Activated CD4-positive, alpha-beta T cell treated with anti-CD3 and anti-CD28 coated beads for 36 hours (primary cell): ENCODE results near the gene IGFBP7. TPM values are rescaled to one million over a fixed set of nuclear protein-coding genes. Genes with fewer than 3 reads are reported as not detected.

ENCODE experiments used
- ATAC-seq: fragments of 200-7000 bp; cut with Tn5 transposase; one replicate; pipeline ENCODE4 v1.10.0; 2021; ENCODE audit warnings: mild to moderate bottlenecking, moderate library complexity
- CTCF ChIA-PET: fragments of 350-600 bp; sonication (Branson Sonifier 250); formaldehyde crosslinking; loops from one replicate; lab custom pipeline; 2021; ENCODE audit warnings: antibody characterized with exemption; lab: Charles Lee
- POLR2A ChIA-PET: fragments of 350-600 bp; sonication (Branson Sonifier 250); formaldehyde crosslinking; loops from one replicate; lab custom pipeline; 2021; ENCODE audit warnings: antibody characterized with exemption, inconsistent platforms; lab: Charles Lee
- DNase-seq: peaks from one replicate; pipeline ENCODE4 v3.0.0-alpha.2; 2020
- H3K27ac Mint-ChIP-seq: one replicate; pipeline ENCODE4 v1.8.0; 2021; ENCODE audit warnings: mixed read lengths
- H3K27me3 Mint-ChIP-seq: one replicate; pipeline ENCODE4 v1.8.0; 2021; ENCODE audit warnings: mixed read lengths
- H3K36me3 Mint-ChIP-seq: one replicate; pipeline ENCODE4 v1.8.0; 2021; ENCODE audit warnings: low read depth, mixed read lengths
- H3K4me1 Mint-ChIP-seq: one replicate; pipeline ENCODE4 v1.8.0; 2021; ENCODE audit warnings: mixed read lengths
- H3K4me3 Mint-ChIP-seq: one replicate; pipeline ENCODE4 v1.8.0; 2021; ENCODE audit warnings: mild to moderate bottlenecking, moderate library complexity, mixed read lengths
- H3K9me3 Mint-ChIP-seq: one replicate; pipeline ENCODE4 v1.8.0; 2021; ENCODE audit warnings: low read depth, mixed read lengths
- intact Hi-C, 2 experiments: fragments of 100-400 bp; cut with DNase I in 1 of 2; cut with micrococcal nuclease in 1 of 2; formaldehyde crosslinking; loops; one replicate each; pipeline versions ENCODE4 v1.14.2 to v1.15.1; 2022 to 2024; cut with DNase I, micrococcal nuclease
- total RNA-seq, 2 experiments: library from RNA; stranded (reverse); gene quantifications; one replicate each; pipeline ENCODE4 v1.2.3, GENCODE V29; 2021

The IGFBP7 gene
- total RNA-seq, 2 experiments from 2014 or later = not detected

- intact Hi-C loops = no loop called here
- ChIA-PET POLR2A (no interaction called here), CTCF (interaction anchor here (1.0 kb wide), 1 partner anchor 69 kb away, joined by 3 read pairs; no protein-coding TSS in a partner anchor)
- Mint-ChIP-seq H3K9me3 (no peaks in the 10 kb centered on the region), H3K27me3 (peaks cover 10% of the 10 kb centered on the region), H3K4me3 (no peak overlapping the region), H3K27ac (no peak overlapping the region), H3K4me1 (no peaks in the 10 kb centered on the region), H3K36me3 (no peaks in the 10 kb centered on the region)
- DNase-seq (no peak), ATAC-seq (no peak)
These were observed 16.0 kb downstream of the IGFBP7 start for GRCh38 chr4:57093845-57094831.

GRCh38 chr4:57091657-57092162 lies 18.5 kb downstream of the IGFBP7 start:
- intact Hi-C loops = no loop called here
- DNase-seq (no peak), ATAC-seq (no peak)
- Mint-ChIP-seq H3K27me3 (peaks cover 12% of the 10 kb centered on the region), H3K4me1 (no peaks in the 10 kb centered on the region), H3K9me3 (no peaks in the 10 kb centered on the region), H3K4me3 (no peak overlapping the region), H3K36me3 (no peaks in the 10 kb centered on the region), H3K27ac (no peak overlapping the region)
- ChIA-PET CTCF (no interaction called here), POLR2A (no interaction called here)

GRCh38 chr4:57090079-57090478 lies 20.1 kb downstream of the IGFBP7 start:
- ATAC-seq (no peak), DNase-seq (no peak)
- Mint-ChIP-seq H3K27ac (no peak overlapping the region), H3K4me1 (no peaks in the 10 kb centered on the region), H3K9me3 (no peaks in the 10 kb centered on the region), H3K27me3 (peaks cover 12% of the 10 kb centered on the region), H3K4me3 (no peak overlapping the region), H3K36me3 (no peaks in the 10 kb centered on the region)
- CTCF ChIA-PET = no interaction called here
- POLR2A ChIA-PET = no interaction called here
- intact Hi-C loops = no loop called here

GRCh38 chr4:57089549-57089948 lies 20.6 kb downstream of the IGFBP7 start:
- intact Hi-C loops = no loop called here
- no peaks in the 10 kb centered on the region for H3K9me3 Mint-ChIP-seq
- no peak overlapping the region for H3K27ac Mint-ChIP-seq
- H3K27me3 Mint-ChIP-seq = peaks cover 12% of the 10 kb centered on the region
- DNase-seq = no peak
- no peak overlapping the region for H3K4me3 Mint-ChIP-seq
- H3K4me1 Mint-ChIP-seq = no peaks in the 10 kb centered on the region
- ChIA-PET CTCF (interaction anchor here (0.6 kb wide), 2 partner anchors 21 to 236 kb away, joined by 3 read pairs; no protein-coding TSS in a partner anchor), POLR2A (interaction anchor here (0.5 kb wide), 1 partner anchor 10 kb away, joined by 4 read pairs; no protein-coding TSS in a partner anchor)
- no peak for ATAC-seq
- H3K36me3 Mint-ChIP-seq = no peaks in the 10 kb centered on the region

- POLR2A ChIA-PET = no interaction called here
- intact Hi-C loops = no loop called here
- Mint-ChIP-seq H3K27me3 (peaks cover 10% of the 10 kb centered on the region), H3K9me3 (no peaks in the 10 kb centered on the region), H3K36me3 (no peaks in the 10 kb centered on the region), H3K27ac (no peak overlapping the region), H3K4me3 (no peak overlapping the region), H3K4me1 (no peaks in the 10 kb centered on the region)
- CTCF ChIA-PET = no interaction called here
- DNase-seq = no peak
- no peak for ATAC-seq
These were observed 24.0 kb downstream of the IGFBP7 start for GRCh38 chr4:57086031-57086723.

GRCh38 chr4:57085278-57085677 lies 24.9 kb downstream of the IGFBP7 start:
- no peaks in the 10 kb centered on the region for H3K9me3 Mint-ChIP-seq
- POLR2A ChIA-PET = no interaction called here
- intact Hi-C loops = no loop called here

GRCh38 chr4:57084360-57084759 lies 25.8 kb downstream of the IGFBP7 start:
- peaks cover 6% of the 10 kb centered on the region for H3K27me3 Mint-ChIP-seq
- ATAC-seq (no peak), DNase-seq (no peak)
- H3K4me1 Mint-ChIP-seq = no peaks in the 10 kb centered on the region
- H3K27ac Mint-ChIP-seq = no peak overlapping the region
- ChIA-PET POLR2A (no interaction called here), CTCF (no interaction called here)
- H3K9me3 Mint-ChIP-seq = no peaks in the 10 kb centered on the region
- H3K36me3 Mint-ChIP-seq = no peaks in the 10 kb centered on the region
- H3K4me3 Mint-ChIP-seq = no peak overlapping the region
- intact Hi-C loops = no loop called here

More at GRCh38 chr4:57085278-57085677, 24.9 kb downstream of the IGFBP7 start:
- CTCF ChIA-PET = no interaction called here
- H3K36me3 Mint-ChIP-seq = no peaks in the 10 kb centered on the region
- ATAC-seq (no peak), DNase-seq (no peak)
- H3K4me3 Mint-ChIP-seq = no peak overlapping the region
- peaks cover 13% of the 10 kb centered on the region for H3K27me3 Mint-ChIP-seq
- no peak overlapping the region for H3K27ac Mint-ChIP-seq
- H3K4me1 Mint-ChIP-seq = no peaks in the 10 kb centered on the region

- intact Hi-C loops = no loop called here
- Mint-ChIP-seq H3K9me3 (no peaks in the 10 kb centered on the region), H3K36me3 (no peaks in the 10 kb centered on the region), H3K4me3 (no peak overlapping the region), H3K27me3 (peaks cover 4% of the 10 kb centered on the region), H3K27ac (no peak overlapping the region), H3K4me1 (no peaks in the 10 kb centered on the region)
- no peak for DNase-seq
- CTCF ChIA-PET = no interaction called here
- no peak for ATAC-seq
- POLR2A ChIA-PET = no interaction called here
These were observed 27.1 kb downstream of the IGFBP7 start for GRCh38 chr4:57083090-57083489.

GRCh38 chr4:57081651-57082621 lies 28.2 kb downstream of the IGFBP7 start:
- CTCF ChIA-PET = no interaction called here
- intact Hi-C loops = no loop called here

GRCh38 chr4:57080781-57081650 lies 29.2 kb downstream of the IGFBP7 start:
- Mint-ChIP-seq H3K9me3 (no peaks in the 10 kb centered on the region), H3K4me3 (no peak overlapping the region), H3K4me1 (no peaks in the 10 kb centered on the region), H3K27me3 (peaks cover 9% of the 10 kb centered on the region), H3K27ac (no peak overlapping the region), H3K36me3 (no peaks in the 10 kb centered on the region)
- intact Hi-C loops = no loop called here
- CTCF ChIA-PET = interaction anchor here (0.7 kb wide), 2 partner anchors 9 to 1355 kb away, joined by 3 read pairs; no protein-coding TSS in a partner anchor
- no peak for DNase-seq
- ATAC-seq = no peak
- POLR2A ChIA-PET = no interaction called here

More at GRCh38 chr4:57081651-57082621, 28.2 kb downstream of the IGFBP7 start:
- H3K4me3 Mint-ChIP-seq = no peak overlapping the region
- no peaks in the 10 kb centered on the region for H3K9me3 Mint-ChIP-seq
- POLR2A ChIA-PET = no interaction called here
- no peaks in the 10 kb centered on the region for H3K4me1 Mint-ChIP-seq
- H3K27ac Mint-ChIP-seq = no peak overlapping the region
- ATAC-seq = no peak
- H3K27me3 Mint-ChIP-seq = peaks cover 6% of the 10 kb centered on the region
- H3K36me3 Mint-ChIP-seq = no peaks in the 10 kb centered on the region
- no peak for DNase-seq
